HUES6 (cell line): ENCODE measurements around the gene PLEKHH1.

Experiments used
- H3K27ac ChIP-seq: 2 replicates; pipeline ENCODE4 v1.7.0; 2013; ENCODE audit warnings: low read depth, mild to moderate bottlenecking, low read length, inconsistent platforms
- H3K27me3 ChIP-seq: 2 replicates; pipeline ENCODE4 v1.6.1; 2013; ENCODE audit warnings: low read length; ENCODE audit not compliant: control insufficient read depth, insufficient read depth
- H3K36me3 ChIP-seq: 2 replicates; pipeline ENCODE4 v1.6.1; 2013; ENCODE audit warnings: low read length; ENCODE audit not compliant: control insufficient read depth, insufficient read depth
- H3K4me1 ChIP-seq: 2 replicates; pipeline ENCODE4 v1.6.1; 2013; ENCODE audit warnings: low read length; ENCODE audit not compliant: control insufficient read depth, insufficient read depth
- H3K4me3 ChIP-seq: 2 replicates; pipeline ENCODE4 v1.5.1; 2013; ENCODE audit warnings: low read depth, low read length
- H3K9ac ChIP-seq: one replicate; pipeline ENCODE4 v1.6.1; 2013; ENCODE audit warnings: mild to moderate bottlenecking, low read length
- H3K9me3 ChIP-seq: 2 replicates; pipeline ENCODE4 v1.6.1; 2013; ENCODE audit warnings: low read depth, low read length; ENCODE audit not compliant: control insufficient read depth, insufficient read depth

The PLEKHH1 gene

GRCh38 chr14:67492538-67492937 is 40.6 kb upstream of the PLEKHH1 start:
- Histone ChIP-seq H3K9me3 (peaks cover 24% of the 10 kb centered on the region), H3K9ac (no peak overlapping the region), H3K36me3 (no peaks in the 10 kb centered on the region), H3K27ac (no peak overlapping the region), H3K4me1 (peaks cover 16% of the 10 kb centered on the region), H3K27me3 (no peaks in the 10 kb centered on the region), H3K4me3 (no peak overlapping the region)

GRCh38 chr14:67493092-67493717 is 39.9 kb upstream of the PLEKHH1 start:
- Histone ChIP-seq H3K27ac (no peak overlapping the region), H3K36me3 (no peaks in the 10 kb centered on the region), H3K9me3 (peaks cover 24% of the 10 kb centered on the region), H3K9ac (no peak overlapping the region), H3K4me1 (peaks cover 16% of the 10 kb centered on the region), H3K4me3 (no peak overlapping the region), H3K27me3 (no peaks in the 10 kb centered on the region)

- H3K27me3 ChIP-seq = no peaks in the 10 kb centered on the region
- peaks cover 24% of the 10 kb centered on the region for H3K9me3 ChIP-seq
- no peak overlapping the region for H3K9ac ChIP-seq
- H3K27ac ChIP-seq = no peak overlapping the region
- H3K4me1 ChIP-seq = peaks cover 16% of the 10 kb centered on the region
- H3K36me3 ChIP-seq = no peaks in the 10 kb centered on the region
- H3K4me3 ChIP-seq = no peak overlapping the region
These were observed 37.3 kb upstream of the PLEKHH1 start for GRCh38 chr14:67495827-67496226.

GRCh38 chr14:67497216-67497615 is 35.9 kb upstream of the PLEKHH1 start:
- peaks cover 24% of the 10 kb centered on the region for H3K9me3 ChIP-seq

GRCh38 chr14:67497716-67498115 is 35.4 kb upstream of the PLEKHH1 start:
- H3K27ac ChIP-seq = no peak overlapping the region
- H3K4me1 ChIP-seq = no peaks in the 10 kb centered on the region
- H3K36me3 ChIP-seq = no peaks in the 10 kb centered on the region
- peaks cover 19% of the 10 kb centered on the region for H3K9me3 ChIP-seq
- H3K27me3 ChIP-seq = no peaks in the 10 kb centered on the region
- H3K9ac ChIP-seq = no peak overlapping the region
- H3K4me3 ChIP-seq = no peak overlapping the region

More at GRCh38 chr14:67497216-67497615, 35.9 kb upstream of the PLEKHH1 start:
- Histone ChIP-seq H3K36me3 (no peaks in the 10 kb centered on the region), H3K9ac (no peak overlapping the region), H3K4me3 (no peak overlapping the region), H3K4me1 (peaks cover 2% of the 10 kb centered on the region), H3K27ac (no peak overlapping the region), H3K27me3 (no peaks in the 10 kb centered on the region)

GRCh38 chr14:67500981-67501380 is 32.1 kb upstream of the PLEKHH1 start:
- no peak overlapping the region for H3K27ac ChIP-seq
- no peaks in the 10 kb centered on the region for H3K27me3 ChIP-seq

GRCh38 chr14:67501670-67502069 is 31.4 kb upstream of the PLEKHH1 start:
- Histone ChIP-seq H3K4me3 (no peak overlapping the region), H3K9ac (no peak overlapping the region), H3K36me3 (no peaks in the 10 kb centered on the region), H3K4me1 (no peaks in the 10 kb centered on the region; the same call in 1 of the 2 replicates), H3K27ac (no peak overlapping the region), H3K27me3 (no peaks in the 10 kb centered on the region), H3K9me3 (no peaks in the 10 kb centered on the region)

More at GRCh38 chr14:67500981-67501380, 32.1 kb upstream of the PLEKHH1 start:
- H3K9ac ChIP-seq = no peak overlapping the region
- H3K4me1 ChIP-seq = no peaks in the 10 kb centered on the region; the same call in 1 of the 2 replicates
- H3K9me3 ChIP-seq = no peaks in the 10 kb centered on the region
- no peaks in the 10 kb centered on the region for H3K36me3 ChIP-seq
- H3K4me3 ChIP-seq = no peak overlapping the region

- H3K27me3 ChIP-seq = no peaks in the 10 kb centered on the region
- H3K4me3 ChIP-seq = no peak overlapping the region
- H3K36me3 ChIP-seq = no peaks in the 10 kb centered on the region
- no peaks in the 10 kb centered on the region for H3K9me3 ChIP-seq
- no peak overlapping the region for H3K9ac ChIP-seq
- H3K27ac ChIP-seq = no peak overlapping the region
- H3K4me1 ChIP-seq = no peaks in the 10 kb centered on the region; the same call in 1 of the 2 replicates
These were observed 30.2 kb upstream of the PLEKHH1 start for GRCh38 chr14:67502867-67503266.

- Histone ChIP-seq H3K9ac (no peak overlapping the region), H3K9me3 (no peaks in the 10 kb centered on the region), H3K4me3 (no peak overlapping the region), H3K27me3 (no peaks in the 10 kb centered on the region), H3K27ac (no peak overlapping the region), H3K4me1 (no peaks in the 10 kb centered on the region; the same call in 1 of the 2 replicates), H3K36me3 (no peaks in the 10 kb centered on the region)
These were observed 29.8 kb upstream of the PLEKHH1 start for GRCh38 chr14:67503331-67503730.

- Histone ChIP-seq H3K4me1 (no peaks in the 10 kb centered on the region; the same call in 1 of the 2 replicates), H3K27ac (no peak overlapping the region), H3K9ac (no peak overlapping the region), H3K27me3 (no peaks in the 10 kb centered on the region), H3K9me3 (no peaks in the 10 kb centered on the region), H3K36me3 (no peaks in the 10 kb centered on the region), H3K4me3 (no peak overlapping the region)
These were observed 27.8 kb upstream of the PLEKHH1 start for GRCh38 chr14:67505254-67505653.

GRCh38 chr14:67508956-67509355 is 24.1 kb upstream of the PLEKHH1 start:
- Histone ChIP-seq H3K4me3 (no peak overlapping the region), H3K4me1 (peaks cover 6% of the 10 kb centered on the region), H3K36me3 (no peaks in the 10 kb centered on the region), H3K9me3 (no peaks in the 10 kb centered on the region), H3K27ac (no peak overlapping the region), H3K27me3 (peaks cover 27% of the 10 kb centered on the region), H3K9ac (no peak overlapping the region)
